GM12891 (cell line): Measurements from ENCODE around the gene CCDC88A.
"Not testable (repeated sequence)": the region's sequence is repeated elsewhere in the genome, so short reads cannot be mapped to it uniquely, and the experiment has no call there.

Experiments used
- DNase-seq: peaks from one replicate; pipeline ENCODE4 v3.0.0; 2011; ENCODE audit warnings: low spot score; ENCODE audit not compliant: insufficient read length
- FAIRE-seq: peaks from 2 replicates; lab custom pipeline; 2011; peaks lifted over from hg19 to GRCh38; lab: Jason Lieb, UNC
- PAX5 ChIP-seq: IDR thresholded peaks from 2 replicates; pipeline ENCODE4 v1.6.1; 2011; ENCODE audit warnings: low read length, moderate library complexity, mild to moderate bottlenecking; ENCODE audit not compliant: insufficient read depth, severe bottlenecking
- POLR2A ChIP-seq: IDR thresholded peaks from 2 replicates; pipeline ENCODE4 v1.6.1; 2011; ENCODE audit warnings: low read depth, low read length, control low read depth
- POLR2AphosphoS5 ChIP-seq: IDR thresholded peaks from 2 replicates; pipeline ENCODE4 v1.6.1; 2011; ENCODE audit warnings: low read depth, low read length, control low read depth
- POU2F2 ChIP-seq: IDR thresholded peaks from 2 replicates; pipeline ENCODE4 v1.6.1; 2011; ENCODE audit warnings: low read depth, mild to moderate bottlenecking, control low read depth, low read length, moderate library complexity
- SPI1 ChIP-seq: IDR thresholded peaks from 2 replicates; pipeline ENCODE4 v1.6.1; 2011; ENCODE audit warnings: low read depth, low read length, control low read depth
- TAF1 ChIP-seq: IDR thresholded peaks from 2 replicates; pipeline ENCODE4 v1.6.1; 2011; ENCODE audit warnings: low read depth, low read length, control low read depth

Gene CCDC88A

GRCh38 chr2:55268907-55269644 lies 150.6 kb downstream of the CCDC88A start, which contains the start of gene MTIF2:
MTIF2 (minus strand) TSS chr2:55269231; CDS start chr2:55263858, 5,373 bp downstream.
- DNase-seq: peak; percentile 81
- TF ChIP-seq TAF1: peak; percentile 87
- peak; percentile 97 for TF ChIP-seq POLR2A
- no peak for TF ChIP-seq SPI1
- TF ChIP-seq POU2F2: peak; percentile 82; the same call in 1 of the 2 replicates
- TF ChIP-seq PAX5: peak; percentile 78
- TF ChIP-seq POLR2AphosphoS5: peak; percentile 97
- FAIRE-seq: peak; percentile 95

GRCh38 chr2:55268288-55268906 lies 151.3 kb downstream of the CCDC88A start:
- TF ChIP-seq POLR2A (no peak), SPI1 (no peak)
- no peak for FAIRE-seq
- no peak for DNase-seq

DNA sequence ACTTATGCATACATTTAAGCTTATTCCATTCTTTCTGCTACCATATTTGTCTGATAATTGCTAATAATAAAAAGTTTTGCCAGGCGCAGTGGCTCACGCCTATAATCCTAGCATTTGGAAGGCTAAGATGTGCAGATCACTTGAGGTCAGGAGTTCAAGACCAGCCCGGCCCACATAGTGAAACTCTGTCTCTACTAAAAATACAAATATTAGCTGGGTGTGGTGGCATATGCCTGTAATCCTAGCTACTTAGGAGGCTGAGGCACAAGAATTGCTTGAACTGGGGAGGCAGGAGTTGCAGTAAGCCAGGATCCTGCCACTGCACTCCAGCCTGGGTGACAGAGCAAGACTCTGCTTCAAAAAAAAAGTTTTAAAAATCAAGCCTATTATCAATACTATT lies 160.1 kb downstream of the CCDC88A start:
- DNase-seq: not testable (repeated sequence)
- FAIRE-seq: peak; percentile 9

GRCh38 chr2:55252832-55253231 lies 166.8 kb downstream of the CCDC88A start:
- DNase-seq: no peak
- TF ChIP-seq SPI1: no peak
- TF ChIP-seq POLR2AphosphoS5: no peak
- no peak for TF ChIP-seq POLR2A
- TF ChIP-seq POU2F2: no peak
- TF ChIP-seq PAX5: no peak
- no peak for TF ChIP-seq TAF1
- FAIRE-seq: no peak

DNA sequence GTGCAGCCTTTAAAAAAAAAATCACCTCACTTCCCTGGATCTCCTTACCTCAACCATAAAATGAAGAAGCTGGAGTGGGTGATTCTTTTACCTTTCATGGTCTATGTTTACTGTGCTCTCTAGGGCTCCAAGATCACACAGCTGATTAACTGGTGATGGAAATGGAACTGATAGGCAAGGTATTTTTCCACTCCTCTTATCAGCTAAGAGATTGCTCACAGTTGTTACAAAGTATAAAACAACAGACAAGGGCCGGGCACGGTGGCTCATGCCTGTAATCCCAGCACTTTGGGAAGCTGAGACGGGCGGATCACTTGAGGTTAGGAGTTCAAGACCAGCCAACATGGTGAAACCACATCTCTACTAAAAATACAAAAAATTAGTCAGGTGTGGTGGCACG lies 172.6 kb downstream of the CCDC88A start:
- no peak for TF ChIP-seq POU2F2
- no peak for TF ChIP-seq TAF1
- no peak for TF ChIP-seq SPI1
- no peak for TF ChIP-seq POLR2A
- TF ChIP-seq POLR2AphosphoS5: no peak
- no peak for TF ChIP-seq PAX5
- DNase-seq (no peak), FAIRE-seq (no peak)

DNA sequence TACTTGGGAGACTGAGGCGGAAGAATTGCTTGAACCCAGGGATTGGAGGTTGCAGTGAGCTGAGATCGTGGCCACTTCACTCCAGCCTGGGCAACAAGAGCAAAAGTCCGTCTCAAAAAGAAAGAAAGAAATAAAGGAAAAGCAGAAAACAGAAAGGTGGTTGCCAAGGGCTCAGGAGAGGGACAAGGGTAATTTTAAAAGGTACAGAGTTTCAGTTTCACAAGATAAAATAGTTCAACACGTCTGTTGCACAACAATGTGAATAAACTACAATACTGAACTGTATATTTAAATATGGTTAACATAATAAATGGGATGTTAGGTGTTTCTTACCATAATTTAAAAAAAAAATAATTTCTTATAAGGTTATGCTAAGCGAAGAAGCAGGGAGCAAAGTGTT lies 174.2 kb downstream of the CCDC88A start:
- TF ChIP-seq POLR2AphosphoS5 (no peak), POU2F2 (no peak), TAF1 (no peak), POLR2A (no peak), PAX5 (no peak), SPI1 (no peak)
- FAIRE-seq (no peak), DNase-seq (no peak)

- TF ChIP-seq PAX5 (no peak), SPI1 (no peak), POU2F2 (no peak), TAF1 (no peak), POLR2A (no peak), POLR2AphosphoS5 (no peak)
These were observed 177.0 kb downstream of the CCDC88A start for GRCh38 chr2:55242617-55243016.

GRCh38 chr2:55241582-55241981 lies 178.1 kb downstream of the CCDC88A start:
- not testable (repeated sequence) for DNase-seq, FAIRE-seq

More at GRCh38 chr2:55242617-55243016, 177.0 kb downstream of the CCDC88A start:
- FAIRE-seq: no peak
- DNase-seq: no peak

DNA sequence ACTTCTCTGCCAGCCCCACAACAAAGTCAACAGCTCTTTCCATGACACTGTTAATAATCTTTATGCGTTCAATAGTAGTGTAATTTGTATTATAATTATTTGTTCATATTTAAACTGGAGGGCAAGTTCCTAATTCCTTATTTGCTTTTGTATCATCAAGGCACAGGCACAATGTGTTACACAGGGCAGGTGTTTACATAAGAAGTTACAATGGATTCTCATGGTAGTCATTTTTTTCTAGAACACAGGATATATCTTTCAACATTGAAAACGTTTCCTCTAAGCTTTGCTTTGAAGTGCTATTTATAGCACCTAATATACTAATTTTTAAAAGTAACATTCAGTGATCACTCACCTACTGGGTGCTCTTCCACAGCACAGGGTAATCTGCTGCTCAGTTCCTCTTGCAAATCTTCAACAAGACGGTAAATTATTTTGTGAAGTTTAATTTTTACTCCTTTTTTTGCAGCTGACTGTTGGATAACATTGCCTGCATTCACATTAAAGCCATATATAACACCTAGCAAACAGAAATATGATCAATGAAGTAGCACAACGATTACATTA lies 179.9 kb downstream of the CCDC88A start:
- no peak for TF ChIP-seq TAF1
- no peak for TF ChIP-seq POLR2AphosphoS5
- TF ChIP-seq POLR2A: no peak
- DNase-seq (no peak), FAIRE-seq (no peak)
